NCI-H1417 (cell line): Measurements from ENCODE around the gene RAB5B.

Experiments
- DNase-seq, 3 experiments: peaks; one replicate each; lab custom pipeline; 2025; lab: John Stamatoyannopoulos, UW

RAB5B gene, protein sequence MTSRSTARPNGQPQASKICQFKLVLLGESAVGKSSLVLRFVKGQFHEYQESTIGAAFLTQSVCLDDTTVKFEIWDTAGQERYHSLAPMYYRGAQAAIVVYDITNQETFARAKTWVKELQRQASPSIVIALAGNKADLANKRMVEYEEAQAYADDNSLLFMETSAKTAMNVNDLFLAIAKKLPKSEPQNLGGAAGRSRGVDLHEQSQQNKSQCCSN

DNA sequence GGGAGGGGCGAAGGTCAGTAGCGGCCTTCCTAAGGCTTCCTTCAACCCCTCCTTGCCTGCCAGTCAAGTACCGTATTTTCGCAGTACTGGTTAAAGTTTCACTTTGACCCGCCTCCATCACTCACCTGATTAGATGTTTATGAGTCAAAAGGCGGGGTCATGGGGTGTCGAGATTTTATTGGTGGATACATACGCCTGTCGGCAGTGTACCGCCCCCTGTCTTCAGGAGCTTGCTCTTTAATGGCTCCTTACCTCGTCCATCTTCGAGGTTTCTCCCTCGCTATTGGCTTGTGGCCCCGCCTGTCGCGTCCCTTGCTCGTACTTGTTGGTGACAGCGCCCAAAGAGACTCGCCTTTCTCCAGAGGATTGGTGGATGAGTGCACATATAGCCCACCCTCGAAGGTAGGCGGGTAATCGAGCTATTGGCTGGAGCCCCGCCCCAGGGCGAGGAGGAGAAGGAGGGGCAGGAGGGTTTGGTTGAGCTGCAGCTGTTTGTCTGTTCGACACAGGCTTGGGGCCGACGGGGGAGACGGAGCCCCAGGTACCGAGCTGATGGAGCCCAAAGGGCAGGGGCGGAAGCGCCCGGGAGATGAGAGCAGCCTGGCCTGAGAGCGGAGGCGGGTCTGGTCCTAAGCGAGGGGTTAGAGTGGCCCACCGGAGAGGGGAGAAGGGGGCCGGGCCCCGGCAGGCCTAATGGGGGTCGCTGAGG, at the start of gene RAB5B:
RAB5B (plus strand) TSS at position 480 of the 709 bp plus-strand sequence. CDS start 12,883 bp downstream, outside the sequence.
- DNase-seq, result peak; percentile 100

DNA sequence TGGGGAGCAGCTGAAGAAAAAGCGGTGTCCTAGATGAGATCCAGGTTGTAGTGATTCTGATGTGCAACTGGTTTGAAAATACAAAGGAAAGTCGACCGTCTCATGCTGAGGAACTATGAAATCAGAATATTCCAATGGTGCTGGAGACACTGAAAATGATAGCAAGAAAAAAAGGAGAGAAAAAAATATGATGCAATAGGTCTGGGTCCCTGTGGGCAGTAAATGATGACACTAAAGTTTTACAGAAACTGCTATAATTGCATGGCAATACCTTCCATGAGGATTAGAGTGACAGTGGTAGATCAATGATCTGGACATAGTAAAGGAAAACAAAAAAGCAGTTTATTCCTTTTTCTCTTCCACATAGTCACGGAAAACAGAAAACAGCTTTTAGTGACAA, 48.5 kb upstream of the RAB5B start:
- no peak for DNase-seq

DNA sequence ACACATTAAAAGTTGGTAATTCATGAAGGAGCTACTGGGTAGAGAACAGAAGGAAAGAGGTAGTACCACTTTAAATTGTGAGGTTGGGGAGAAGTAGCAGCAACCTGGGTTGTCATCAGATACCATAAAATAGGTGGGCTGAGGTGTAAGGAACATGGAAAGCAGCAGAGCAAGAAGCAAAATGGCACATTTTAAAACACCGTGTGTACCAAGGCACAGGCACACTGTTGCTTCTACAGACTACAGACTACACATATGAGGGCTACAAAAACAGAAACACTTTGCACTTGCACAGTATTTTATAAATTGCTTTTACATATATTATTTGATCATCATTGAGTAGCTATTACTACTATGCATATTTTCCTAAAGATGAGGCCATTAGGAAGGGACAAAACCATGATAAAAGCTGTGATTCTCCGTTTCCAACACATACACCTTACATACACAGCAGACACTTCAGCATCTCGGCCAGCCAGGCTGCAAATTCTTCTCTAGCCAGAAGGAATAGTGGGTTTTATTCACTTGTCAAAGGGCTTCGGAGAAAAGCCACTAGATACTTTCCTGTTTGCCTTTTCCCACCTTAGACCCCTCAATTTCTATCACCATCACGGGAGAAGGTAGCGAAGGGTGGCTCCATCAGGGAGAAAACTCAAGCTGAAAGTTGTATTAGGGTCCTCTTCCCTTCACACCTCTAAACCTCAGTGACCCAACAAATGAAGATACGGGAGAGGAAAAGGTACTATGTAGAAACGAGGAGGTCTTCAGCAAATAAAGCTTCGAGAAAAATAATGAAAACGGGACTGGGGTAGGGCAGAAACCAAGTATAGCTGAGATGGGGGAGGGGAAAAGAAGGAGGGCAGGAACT, 47.8 kb upstream of the RAB5B start:
- no peak for DNase-seq

DNA sequence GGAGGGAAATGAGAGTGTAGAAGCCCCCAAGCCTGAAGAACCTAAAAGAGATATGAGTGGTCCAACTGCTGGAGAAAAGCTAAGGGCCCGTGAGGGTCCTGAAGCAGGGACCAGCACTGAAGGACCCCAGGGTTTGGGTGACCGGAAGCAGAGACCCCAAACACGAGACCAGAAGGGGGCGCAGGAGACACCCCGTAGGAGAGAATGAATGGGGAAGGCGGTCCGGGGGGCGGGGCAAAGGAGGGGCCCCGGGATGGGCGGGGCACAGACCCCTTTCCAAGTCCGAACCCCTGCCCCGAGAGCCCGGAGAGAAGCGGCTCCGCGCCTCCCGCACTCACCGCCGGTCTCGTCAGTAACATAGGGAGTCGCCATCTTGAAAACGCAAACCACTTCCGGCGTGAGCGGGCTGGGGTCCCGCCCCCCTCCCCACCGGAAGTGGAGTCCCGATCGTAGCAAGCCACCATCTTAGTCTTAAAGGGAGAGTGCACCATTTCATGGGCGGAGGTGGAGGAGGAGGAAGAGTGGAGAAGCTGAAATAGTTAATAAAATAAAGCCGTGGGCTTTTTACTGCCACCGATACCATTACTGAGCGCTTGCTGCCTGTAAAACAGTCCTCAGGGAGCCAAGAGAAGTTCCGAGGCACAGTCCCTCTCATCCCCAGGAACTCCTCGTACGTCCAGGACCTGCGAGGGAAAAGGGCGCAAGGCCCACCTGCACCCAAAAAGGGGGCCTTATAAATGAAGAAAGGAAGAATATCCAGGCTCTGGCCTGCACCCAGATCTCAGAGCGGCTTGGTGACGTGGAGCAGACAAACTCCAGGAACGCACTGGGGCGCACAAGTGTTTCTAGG, 46.9 kb upstream of the RAB5B start:
- DNase-seq, result peak; percentile 92 to 96 (median 95)

DNA sequence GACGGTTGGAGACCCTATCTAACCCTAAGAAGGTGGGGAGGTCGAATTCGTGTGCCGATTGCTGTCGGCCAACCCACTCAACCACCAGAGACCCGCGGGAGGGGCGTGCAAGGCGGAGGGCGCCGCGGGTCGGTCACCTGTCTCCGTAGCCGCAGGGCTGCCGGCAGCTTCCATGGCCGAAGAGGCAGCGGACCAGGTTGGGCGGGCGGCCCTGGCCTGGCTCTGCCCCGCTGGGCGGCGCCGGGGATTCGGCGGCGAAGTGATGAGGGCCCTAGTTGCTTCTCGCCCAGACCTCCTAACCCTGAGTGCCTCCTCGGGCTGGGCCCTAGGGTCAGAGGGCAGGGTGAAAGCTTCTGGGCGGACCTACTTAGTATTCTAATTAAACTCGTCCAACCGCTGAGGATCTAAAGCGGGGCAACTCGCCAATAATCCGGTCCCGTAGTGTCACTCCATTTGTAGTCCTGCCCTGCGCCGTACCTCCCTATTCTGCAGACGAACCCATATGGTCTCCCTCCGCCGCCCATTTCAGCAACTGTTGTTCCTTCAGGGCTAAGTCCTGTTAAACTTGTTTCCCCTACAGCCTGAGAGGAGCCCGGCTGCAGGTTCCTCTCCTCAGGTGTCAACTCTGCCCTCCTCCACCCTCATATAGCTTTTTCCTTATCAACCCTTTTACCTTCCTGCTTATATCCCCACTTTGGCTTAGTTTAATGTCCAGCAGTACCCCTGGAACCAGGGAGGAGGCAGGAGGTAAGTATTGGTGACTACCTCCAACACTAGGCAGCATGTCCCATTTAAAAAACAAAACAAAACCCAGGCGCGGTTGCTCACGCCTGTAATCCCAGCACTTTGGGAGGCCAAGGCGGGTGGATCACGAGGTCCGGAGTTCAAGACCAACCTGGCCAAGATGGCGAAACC, 46.0 kb upstream of the RAB5B start, which contains the start of gene PYM1:
PYM1 (minus strand) TSS at position 307 of the 915 bp plus-strand sequence; CDS start at position 174, 133 bp downstream.
- DNase-seq, result peak; percentile 51 to 87 (median 87)

DNA sequence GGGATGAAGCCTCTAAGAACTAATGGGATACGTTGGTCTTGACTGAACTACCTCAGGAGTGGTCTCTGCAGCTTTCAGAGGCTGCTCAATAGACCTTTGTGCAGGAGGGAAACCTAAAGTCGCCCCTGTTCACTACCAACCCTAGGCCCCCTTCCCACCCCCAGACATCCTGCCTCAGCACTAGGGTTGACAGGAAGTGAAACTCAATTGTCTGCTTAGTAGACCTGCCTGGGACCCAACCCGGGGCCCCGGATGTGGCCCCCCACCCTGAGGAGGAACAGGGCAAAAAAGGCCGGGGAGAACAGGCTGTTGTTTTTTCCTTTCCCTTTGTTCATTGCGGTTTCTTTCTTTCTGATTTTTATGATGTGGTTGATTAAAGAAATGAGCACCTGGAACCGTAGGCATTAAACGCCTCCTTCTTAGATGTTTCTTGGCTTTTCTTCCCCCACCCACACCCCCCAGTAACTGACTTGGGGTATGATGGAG, 44.5 kb upstream of the RAB5B start:
- DNase-seq, result no peak

DNA sequence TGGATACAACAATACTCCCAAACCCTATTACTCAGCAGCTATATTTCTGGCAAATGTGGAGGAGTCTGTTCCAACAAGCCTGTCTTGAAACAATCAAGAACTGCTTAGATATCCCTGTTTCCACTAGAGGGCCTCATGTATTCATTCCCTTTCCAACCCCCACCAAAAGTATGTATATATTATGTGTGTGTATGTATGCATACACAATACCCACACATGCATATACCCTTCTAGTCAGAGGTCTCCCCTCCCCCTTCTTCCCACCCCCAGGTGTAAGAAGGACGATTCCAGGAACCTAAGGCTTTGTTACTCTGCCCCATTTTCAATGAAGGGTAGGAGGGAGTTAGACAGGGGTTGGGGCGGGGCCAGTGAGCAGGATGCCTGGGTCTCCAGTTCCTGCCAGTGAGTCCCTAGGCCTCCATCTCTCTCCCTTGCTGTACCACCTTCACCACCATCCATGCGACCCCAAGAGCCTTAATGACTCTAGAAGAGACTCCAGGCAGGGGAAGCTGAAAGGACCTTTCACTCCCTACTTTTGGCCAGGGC, 43.0 kb upstream of the RAB5B start, which contains the start of gene DGKA:
DGKA (plus strand) TSS at position 392 of the 546 bp plus-strand sequence. CDS start 5,342 bp downstream, outside the sequence.
- peak; percentile 38 to 74 (median 41) for DNase-seq

DNA sequence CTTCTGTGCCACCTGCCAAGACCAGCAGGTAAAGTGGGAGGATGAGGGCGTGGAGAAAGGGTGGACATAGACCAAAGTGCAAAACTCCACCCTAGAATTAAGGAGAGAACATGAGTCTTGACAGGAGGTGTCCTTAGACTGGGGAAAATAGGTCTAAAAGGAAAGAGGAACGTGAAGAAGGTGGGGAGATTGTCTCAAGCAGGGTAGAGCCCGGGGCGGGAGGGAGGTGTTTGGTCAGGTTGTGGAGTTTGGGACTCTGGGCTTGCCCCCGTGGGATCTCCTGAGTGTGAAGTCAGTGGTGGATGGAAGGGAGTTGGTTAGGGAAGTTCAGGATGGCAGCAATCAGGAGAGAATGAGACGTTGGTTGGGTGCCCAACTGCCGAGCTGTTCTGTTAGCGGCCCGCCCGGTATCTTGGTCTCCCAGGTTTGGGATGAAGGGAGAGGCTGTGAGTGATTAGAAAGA, 42.5 kb upstream of the RAB5B start:
- peak in 1 of 3 experiments; percentile 41 for DNase-seq

DNA sequence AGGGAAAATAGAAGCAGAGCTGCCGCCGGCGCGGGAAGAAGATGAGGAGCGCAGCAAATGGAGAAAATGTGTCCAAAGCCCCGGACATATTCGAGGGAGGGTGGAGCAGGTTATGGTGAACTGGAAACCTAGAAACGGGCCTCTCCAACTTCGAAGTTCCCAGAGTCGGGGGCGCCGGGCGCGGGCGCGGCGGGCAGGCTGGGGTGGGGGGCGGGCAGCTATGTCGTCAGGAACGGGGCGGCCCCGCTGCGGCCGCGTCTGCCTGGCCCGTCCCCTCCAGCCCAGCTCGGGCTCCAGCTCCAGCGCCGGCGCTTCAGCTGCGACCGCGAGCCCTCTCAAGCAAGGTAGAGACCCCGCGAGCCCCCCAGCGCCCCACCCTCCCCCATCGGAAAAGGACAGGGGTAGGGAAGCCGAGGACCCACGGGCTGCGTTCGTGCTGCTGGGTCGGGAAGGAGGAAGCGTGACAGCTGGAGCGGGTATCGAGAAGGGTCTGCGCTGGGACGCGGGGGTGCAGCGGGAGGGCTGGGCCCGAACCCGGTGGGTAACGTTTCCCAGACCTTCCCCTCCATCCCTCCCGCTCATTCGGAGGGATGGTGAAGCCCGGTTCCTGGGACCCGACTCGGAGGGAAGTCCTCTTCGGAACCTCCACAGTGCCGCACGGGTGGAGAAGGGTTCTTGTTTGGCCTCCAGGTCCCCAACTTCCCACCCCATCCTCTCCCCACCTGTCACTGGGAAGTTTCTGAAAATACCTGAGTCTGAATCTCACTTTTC, 41.9 kb upstream of the RAB5B start:
- DNase-seq, result peak in 2 of 3 experiments; percentile 41 to 49

DNA sequence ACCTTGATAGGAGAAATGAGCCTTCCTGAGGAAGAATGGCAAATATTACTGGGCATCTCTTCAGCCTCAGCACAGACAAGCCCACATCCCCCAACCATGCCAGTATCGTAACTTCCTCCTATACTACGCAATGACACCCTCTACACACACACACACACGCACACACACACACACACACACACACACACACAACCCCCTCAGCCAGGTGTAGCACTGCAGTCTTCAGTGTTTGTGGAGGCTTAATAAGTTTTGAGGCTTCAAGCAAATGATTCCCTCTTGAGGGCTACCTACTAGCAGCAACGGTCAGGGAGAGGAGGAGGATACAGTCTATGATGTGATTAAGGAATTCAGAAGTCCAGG, 41.3 kb upstream of the RAB5B start:
- DNase-seq, result peak in 1 of 3 experiments; percentile 48

DNA sequence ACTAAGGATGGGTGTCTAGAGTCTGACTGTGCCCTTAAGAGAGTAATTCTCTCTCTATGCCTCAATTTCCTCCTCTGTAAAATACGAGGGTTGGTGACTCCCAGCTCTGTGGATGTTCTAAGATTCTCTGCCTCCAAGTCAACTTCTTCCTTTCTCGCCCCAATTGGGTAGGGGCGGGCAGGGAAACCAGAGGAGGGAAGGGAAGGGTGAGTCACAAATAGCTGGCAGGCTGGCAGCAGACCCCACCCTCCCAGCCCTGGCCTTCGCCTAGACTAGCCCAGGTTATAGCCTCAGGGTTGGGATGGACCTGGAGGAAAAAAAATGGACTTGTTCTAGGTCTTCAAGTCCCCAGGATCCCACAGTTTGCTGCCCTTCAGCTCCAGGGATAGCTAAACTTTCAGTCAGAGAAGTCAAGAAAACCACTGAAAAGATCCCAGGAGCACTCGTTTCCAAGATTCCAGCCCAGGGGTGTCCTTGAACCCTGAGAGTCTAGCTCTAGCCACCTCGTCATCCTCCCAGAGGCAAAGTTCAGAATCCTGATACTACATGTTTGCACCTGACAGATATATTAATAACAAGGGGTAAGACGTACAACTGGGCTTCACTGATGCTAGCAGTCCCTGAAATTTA, 40.6 kb upstream of the RAB5B start:
- DNase-seq, result peak in 1 of 3 experiments; percentile 20

DNA sequence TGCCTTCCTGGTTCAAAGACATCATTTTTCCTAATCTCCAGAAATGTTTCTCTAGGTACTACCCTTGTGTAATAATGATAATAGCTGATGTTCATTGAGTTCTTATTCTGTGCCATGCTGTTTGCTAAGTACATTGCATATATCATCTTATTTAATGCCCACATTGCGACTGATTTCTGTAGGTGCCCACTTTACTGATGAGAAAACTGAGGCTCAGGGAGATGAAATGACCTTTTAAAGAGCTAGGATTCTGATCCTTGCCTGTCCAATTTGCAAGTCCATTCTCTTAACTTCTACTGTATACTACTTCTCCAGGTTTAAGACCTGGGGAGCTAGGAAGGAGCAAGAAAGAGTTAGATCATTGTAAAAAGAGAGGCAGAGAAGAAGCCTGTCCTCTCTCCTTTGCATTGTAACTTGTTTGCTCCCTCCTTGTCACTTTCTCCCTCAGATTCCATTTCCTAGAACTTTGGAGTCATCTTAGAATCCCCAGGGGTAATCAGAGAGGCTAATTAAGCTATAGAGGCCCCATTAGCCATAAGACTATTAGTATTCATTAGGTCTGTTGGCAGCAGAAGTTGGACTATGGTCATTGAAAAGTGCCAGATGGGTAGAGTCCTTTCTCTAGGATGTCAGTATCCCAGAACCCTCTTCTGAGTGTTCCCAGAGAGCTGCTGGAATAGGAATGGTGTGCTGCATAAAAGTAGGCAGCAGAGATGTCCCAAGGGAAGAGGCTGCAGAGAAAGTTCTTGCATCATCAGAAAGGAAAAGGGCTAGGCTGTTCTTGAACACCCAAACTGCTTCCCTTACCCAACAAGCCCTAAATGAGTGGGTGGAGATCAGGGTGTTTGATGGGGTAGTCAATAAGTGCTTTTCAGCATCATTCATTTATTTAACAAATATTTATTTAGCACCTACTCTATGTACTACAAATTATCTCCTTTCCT, 39.8 kb upstream of the RAB5B start:
- no peak for DNase-seq

DNA sequence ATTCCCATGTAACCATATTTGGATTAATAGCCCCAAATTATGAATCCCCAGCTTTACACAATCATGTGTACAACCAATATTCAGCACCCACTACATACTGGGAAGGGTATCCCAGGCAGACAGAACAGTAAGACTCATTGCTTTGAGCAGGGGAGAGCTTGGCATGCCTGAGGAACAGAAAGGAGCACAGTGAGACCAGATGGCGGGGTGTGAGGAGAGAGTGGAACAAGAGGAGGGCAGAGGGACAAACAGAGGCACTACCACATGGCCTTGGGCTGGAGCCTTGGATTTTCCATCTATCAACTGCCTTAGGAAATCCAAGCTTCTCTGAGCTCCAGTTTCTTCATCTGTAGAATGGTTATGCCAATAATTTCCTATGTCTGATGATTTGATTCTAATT, 39.1 kb upstream of the RAB5B start:
- DNase-seq, result no peak

DNA sequence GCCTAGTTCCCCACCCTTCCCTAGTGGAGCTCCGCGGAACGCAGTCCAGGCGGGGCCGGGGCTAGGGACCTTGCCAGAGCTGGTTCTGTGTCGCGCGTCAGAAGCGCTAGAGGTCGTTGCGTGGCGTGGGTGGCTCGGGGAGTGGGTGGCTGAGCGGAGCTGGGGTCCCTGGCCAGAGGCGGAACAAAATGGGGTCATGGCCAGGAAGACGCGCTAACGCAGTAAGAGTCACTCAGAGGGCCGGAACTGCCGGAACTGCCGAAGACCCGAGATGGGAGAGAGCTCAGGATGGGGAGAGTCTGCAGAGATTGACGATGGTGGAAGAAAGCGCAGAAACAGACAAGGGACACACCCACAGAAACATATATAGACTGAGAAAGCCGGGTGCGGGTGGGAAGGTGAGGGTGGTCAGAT, 38.1 kb upstream of the RAB5B start:
- DNase-seq, result no peak

DNA sequence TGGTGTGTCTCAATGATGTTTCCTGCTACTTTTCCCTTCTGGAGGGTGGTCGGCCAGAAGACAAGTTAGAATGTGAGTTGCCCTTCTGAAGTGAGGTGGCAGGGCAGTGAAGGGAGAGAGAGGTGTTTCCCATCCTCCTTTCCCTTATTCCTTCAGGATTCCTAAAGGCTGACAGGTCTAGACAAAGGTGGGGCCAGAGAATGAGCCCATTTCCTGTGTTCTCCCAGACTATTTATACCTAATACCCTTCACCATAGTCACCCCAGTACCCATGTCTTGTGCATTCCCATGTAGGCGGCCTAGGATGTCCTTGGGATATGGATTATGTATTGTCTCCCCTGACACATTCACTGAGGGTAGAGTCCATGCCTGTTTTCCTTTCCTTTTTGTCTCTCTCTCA, 35.9 kb upstream of the RAB5B start:
- no peak for DNase-seq

DNA sequence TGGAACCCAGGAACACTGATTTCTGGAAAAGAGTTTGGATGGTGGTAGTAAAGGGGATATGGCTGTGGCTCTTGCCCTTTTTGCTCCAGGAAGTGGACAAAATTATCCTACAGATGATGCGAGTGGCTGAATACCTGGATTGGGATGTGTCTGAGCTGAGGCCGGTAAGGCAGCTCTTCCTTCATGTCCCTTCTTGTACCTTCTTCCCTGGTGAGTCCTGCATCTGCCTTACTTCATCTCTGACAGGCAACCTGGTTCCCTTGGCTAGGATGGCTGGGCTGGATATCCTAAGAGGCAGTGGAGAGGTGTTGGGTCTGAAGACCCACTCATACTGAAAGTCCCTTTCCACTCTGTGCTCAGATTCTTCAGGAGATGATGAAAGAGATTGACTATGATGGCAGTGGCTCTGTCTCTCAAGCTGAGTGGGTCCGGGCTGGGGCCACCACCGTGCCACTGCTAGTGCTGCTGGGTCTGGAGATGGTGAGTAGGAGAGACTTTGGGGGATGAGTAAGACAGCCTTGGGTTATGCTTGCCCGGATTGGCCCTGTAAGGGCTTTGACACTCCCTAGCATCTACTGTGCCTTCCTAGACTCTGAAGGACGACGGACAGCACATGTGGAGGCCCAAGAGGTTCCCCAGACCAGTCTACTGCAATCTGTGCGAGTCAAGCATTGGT, 34.9 kb upstream of the RAB5B start:
- DNase-seq, result no peak
